SK-N-SH (cell line): ENCODE data around the gene TBPL2. TPM values are rescaled to one million over a fixed set of nuclear protein-coding genes. Genes with fewer than 3 reads are reported as not detected.

ENCODE experiments used
- CTCF ChIA-PET: fragments of 300-600, 350-600 bp; formaldehyde crosslinking; extraction: SDS; loops from one replicate; lab custom pipeline; 2021; lab: Yijun Ruan, JAX
- POLR2A ChIA-PET: fragments of 350-600 bp; sonication (Branson Sonifier 250); formaldehyde crosslinking; extraction: SDS; loops from one replicate; lab custom pipeline; 2020; ENCODE audit warnings: antibody characterized with exemption, inconsistent platforms; lab: Yijun Ruan, JAX
- DNase-seq: peaks from one replicate; pipeline ENCODE4 v3.0.0; 2012
- H2AFZ ChIP-seq: fragments of 200-600 bp; sonication (generic); 2 replicates; pipeline ENCODE4 v1.8.1; 2016; ENCODE audit warnings: antibody characterized with exemption, mild to moderate bottlenecking, low read depth
- H3F3A ChIP-seq: fragments of 200-600 bp; sonication (generic); replicated peaks from 2 replicates; pipeline ENCODE3; 2016; ENCODE audit warnings: antibody characterized with exemption, mild to moderate bottlenecking; ENCODE audit not compliant: insufficient read depth
- H3K27ac ChIP-seq, 2 experiments: fragments of 200-500 bp in 1 of 2; fragments of 200-600 bp in 1 of 2; sonication (Bioruptor generic) in 1 of 2; sonication (generic), shearing (Covaris generic) in 1 of 2; 2 replicates each; pipeline versions ENCODE4 v1.5.1 to v1.6.1; 2014 to 2016; ENCODE audit warnings: low read depth in 2 of 2, inconsistent platforms in 1 of 2, low read length in 1 of 2, mild to moderate bottlenecking in 1 of 2, mixed read lengths in 1 of 2
- H3K27me3 ChIP-seq: fragments of 200-600 bp; sonication (generic), shearing (Covaris generic); 2 replicates; pipeline ENCODE4 v1.6.1; 2016; ENCODE audit warnings: mixed run types; ENCODE audit not compliant: insufficient read depth
- H3K36me3 ChIP-seq, 2 experiments: fragments of 200-500 bp in 1 of 2; fragments of 200-600 bp in 1 of 2; sonication (Bioruptor generic) in 1 of 2; sonication (generic) in 1 of 2; replicated peaks in 1 of 2; 2 replicates each; pipeline versions ENCODE3 to v1.5.1; 2014 to 2016; ENCODE audit warnings: low read length in 1 of 2, mild to moderate bottlenecking in 1 of 2; ENCODE audit not compliant: insufficient read depth in 2 of 2, control insufficient read depth in 1 of 2
- H3K4me1 ChIP-seq, 2 experiments: fragments of 200-500 bp in 1 of 2; fragments of 200-600 bp in 1 of 2; sonication (Bioruptor generic) in 1 of 2; sonication (generic), shearing (Covaris generic) in 1 of 2; 2 replicates each; pipeline versions ENCODE4 v1.5.1 to v1.6.1; 2014 to 2016; ENCODE audit warnings: low read depth in 1 of 2, low read length in 1 of 2, mixed run types in 1 of 2; ENCODE audit not compliant: insufficient read depth in 2 of 2, control insufficient read depth in 1 of 2
- H3K4me2 ChIP-seq: fragments of 200-600 bp; sonication (generic), shearing (Covaris generic); 2 replicates; pipeline ENCODE4 v1.6.1; 2017; ENCODE audit warnings: mixed run types
- H3K4me3 ChIP-seq, 2 experiments: fragments of 200-500 bp in 1 of 2; fragments of 200-600 bp in 1 of 2; sonication (Bioruptor generic) in 1 of 2; sonication (generic), shearing (Covaris generic) in 1 of 2; 2 replicates each; pipeline versions ENCODE4 v1.5.1 to v1.8.1; 2014 to 2016; ENCODE audit warnings: low read depth in 2 of 2, inconsistent platforms in 1 of 2, low read length in 1 of 2, mild to moderate bottlenecking in 1 of 2, mixed read lengths in 1 of 2, moderate library complexity in 1 of 2
- H3K79me2 ChIP-seq: fragments of 200-600 bp; sonication (generic); 2 replicates; pipeline ENCODE4 v1.8.1; 2017; ENCODE audit warnings: mild to moderate bottlenecking; ENCODE audit not compliant: insufficient read depth
- H3K9ac ChIP-seq: fragments of 200-600 bp; sonication (generic); 2 replicates; pipeline ENCODE4 v1.6.1; 2017; ENCODE audit warnings: mixed run types
- H3K9me2 ChIP-seq: fragments of 200-600 bp; sonication (generic); 2 replicates; pipeline ENCODE4 v1.6.1; 2017; ENCODE audit warnings: mixed run types
- H3K9me3 ChIP-seq: fragments of 200-600 bp; sonication (generic); 2 replicates; pipeline ENCODE4 v1.6.1; 2017; ENCODE audit warnings: mixed run types, mild to moderate bottlenecking, moderate library complexity
- H4K20me1 ChIP-seq: fragments of 200-600 bp; sonication (generic); 2 replicates; pipeline ENCODE4 v1.6.1; 2017; ENCODE audit warnings: mild to moderate bottlenecking, mixed run types; ENCODE audit not compliant: insufficient read depth
- FOSL2 ChIP-seq: IDR thresholded peaks from 2 replicates; pipeline ENCODE4 v1.4.0; 2012; ENCODE audit warnings: low read depth, mild to moderate bottlenecking, moderate library complexity, borderline replicate concordance
- FOXJ3 ChIP-seq: sonication (generic); formaldehyde crosslinking; IDR thresholded peaks from 2 replicates; pipeline ENCODE4 v1.5.1; 2020; ENCODE audit warnings: mild to moderate bottlenecking, missing genetic modification reagents
- GABPA ChIP-seq: IDR thresholded peaks from 2 replicates; pipeline ENCODE4 v1.4.0; 2012; ENCODE audit warnings: low read depth, mild to moderate bottlenecking
- IRF3 ChIP-seq: fragments of 150-350 bp; IDR thresholded peaks from 2 replicates; pipeline ENCODE4 v1.6.1; 2016; ENCODE audit warnings: mild to moderate bottlenecking, low read depth, low read length
- MAX ChIP-seq: IDR thresholded peaks from 2 replicates; pipeline ENCODE4 v1.4.0; 2012; ENCODE audit warnings: low read depth
- MXI1 ChIP-seq: IDR thresholded peaks from 2 replicates; pipeline ENCODE4 v1.6.1; 2012; ENCODE audit warnings: mild to moderate bottlenecking, low read depth, low read length, improper control_type of control experiment
- NRF1 ChIP-seq: IDR thresholded peaks from 2 replicates; pipeline ENCODE4 v1.6.1; 2012; ENCODE audit warnings: low read depth, mild to moderate bottlenecking, low read length
- PBX3 ChIP-seq: IDR thresholded peaks from 2 replicates; pipeline ENCODE4; 2012
- POLR2AphosphoS5 ChIP-seq: IDR thresholded peaks from 2 replicates; pipeline ENCODE4 v1.6.1; 2012; ENCODE audit warnings: low read depth, low read length
- RAD21 ChIP-seq: IDR thresholded peaks from 2 replicates; pipeline ENCODE4 v1.6.1; 2012; ENCODE audit warnings: mild to moderate bottlenecking, low read length
- RCOR1 ChIP-seq: fragments of 150-350 bp; IDR thresholded peaks from 2 replicates; pipeline ENCODE4 v1.6.1; 2017; ENCODE audit warnings: antibody characterized with exemption, low read length
- REST ChIP-seq: IDR thresholded peaks from 2 replicates; pipeline ENCODE4 v1.6.1; 2012; ENCODE audit warnings: mild to moderate bottlenecking, low read depth, low read length, moderate library complexity
- RFX5 ChIP-seq: IDR thresholded peaks from 2 replicates; pipeline ENCODE4 v1.6.1; 2012; ENCODE audit warnings: mild to moderate bottlenecking, improper control_type of control experiment, low read length
- RXRA ChIP-seq: IDR thresholded peaks from 2 replicates; pipeline ENCODE4 v1.4.0; 2012; ENCODE audit warnings: low read depth, mild to moderate bottlenecking, borderline replicate concordance
- TCF12 ChIP-seq: IDR thresholded peaks from 2 replicates; pipeline ENCODE4 v1.4.0; 2012
- USF1 ChIP-seq: IDR thresholded peaks from 2 replicates; pipeline ENCODE4 v1.4.0; 2012; ENCODE audit warnings: low read depth, borderline replicate concordance
- USF2 ChIP-seq: fragments of 150-350 bp; IDR thresholded peaks from 2 replicates; pipeline ENCODE4 v1.6.1; 2017; ENCODE audit warnings: antibody characterized with exemption, low read length, low read depth, borderline replicate concordance
- YY1 ChIP-seq: IDR thresholded peaks from 2 replicates; pipeline ENCODE4 v1.4.0; 2012; ENCODE audit warnings: low read depth, mild to moderate bottlenecking
- WGBS: methylation state at CpG from one replicate; pipeline ENCODE4 v1.1.6; 2017; ENCODE audit warnings: low lambda C conversion rate; 5-methylcytosine and 5-hydroxymethylcytosine counted together
- polyA plus RNA-seq, 3 experiments: library from polyadenylated mRNA; depleted of rRNA; stranded (reverse); fragments of >200 nt; gene quantifications; 2 replicates each; pipeline ENCODE4 v1.2.3, GENCODE V29; 2012

The TBPL2 gene
- polyA plus RNA-seq, 1 of the 3 experiments (the other 2 are of a cell fraction), result not detected

- 33% methylated on average over 1 of the region's 1 CpG for WGBS
- Histone ChIP-seq H4K20me1 (no peaks in the 10 kb centered on the region), H3K4me2 (no peak overlapping the region), H3F3A (no peaks in the 10 kb centered on the region), H3K4me3 (no peak overlapping the region), H3K9me2 (no peaks in the 10 kb centered on the region), H3K9ac (no peak overlapping the region), H3K79me2 (no peaks in the 10 kb centered on the region), H3K27me3 (no peaks in the 10 kb centered on the region; the same call in 1 of the 2 replicates), H3K36me3 (no peaks in the 10 kb centered on the region), H3K9me3 (no peaks in the 10 kb centered on the region), H3K27ac (no peak overlapping the region), H2AFZ (no peak overlapping the region), H3K4me1 (no peaks in the 10 kb centered on the region)
- DNase-seq, result no peak
- ChIA-PET CTCF (interaction anchor here (1.2 to 1.9 kb wide), 3 partner anchors 13 to 212 kb away, joined by 3 to 7 read pairs (median 5); no protein-coding TSS in a partner anchor), POLR2A (no interaction called here)
- TF ChIP-seq RFX5 (no peak), IRF3 (no peak), MXI1 (no peak), FOXJ3 (CRISPR knock-in tag) (no peak), POLR2AphosphoS5 (no peak), FOSL2 (no peak), YY1 (no peak), PBX3 (no peak), USF2 (no peak), RXRA (no peak), TCF12 (no peak), RCOR1 (no peak), USF1 (no peak), GABPA (no peak)
Observed at GRCh38 chr14:55425091-55425490, 15.3 kb downstream of the TBPL2 start.

GRCh38 chr14:55423969-55424368, 16.4 kb downstream of the TBPL2 start:
- Histone ChIP-seq H3K79me2 (no peaks in the 10 kb centered on the region), H3F3A (no peaks in the 10 kb centered on the region), H3K36me3 (no peaks in the 10 kb centered on the region), H3K4me2 (no peak overlapping the region), H2AFZ (no peak overlapping the region), H3K27me3 (no peaks in the 10 kb centered on the region; the same call in 1 of the 2 replicates), H3K27ac (no peak overlapping the region), H3K9me2 (no peaks in the 10 kb centered on the region), H3K9ac (no peak overlapping the region), H3K4me3 (no peak overlapping the region), H3K4me1 (no peaks in the 10 kb centered on the region), H4K20me1 (no peaks in the 10 kb centered on the region), H3K9me3 (no peaks in the 10 kb centered on the region)
- POLR2A ChIA-PET, result no interaction called here
- no peak for DNase-seq
- TF ChIP-seq GABPA, result no peak
- no peak for TF ChIP-seq RAD21
- TF ChIP-seq NRF1, result no peak
- TF ChIP-seq POLR2AphosphoS5, result no peak
- no peak for TF ChIP-seq MAX
- TF ChIP-seq REST, result no peak
- WGBS, result 26% methylated on average over 2 of the region's 2 CpGs
- CTCF ChIA-PET, result interaction anchor here (0.6 to 1.9 kb wide), 5 partner anchors 8 to 211 kb away, joined by 3 to 7 read pairs (median 3); no protein-coding TSS in a partner anchor
